T1000 (cell line): Measurements from ENCODE around the gene FOXO3B.
"Not testable (repeated sequence)": the region's sequence is repeated elsewhere in the genome, so short reads cannot be mapped to it uniquely, and the experiment has no call there.

Source experiments
- DNase-seq: peaks from one replicate; lab custom pipeline; 2025; ENCODE audit warnings: mixed read lengths; lab: John Stamatoyannopoulos, UW

Gene FOXO3B

GRCh38 chr17:18650094-18650493 is 32.0 kb downstream of the FOXO3B start:
- not testable (repeated sequence) for DNase-seq

GRCh38 chr17:18644291-18644690 is 37.8 kb downstream of the FOXO3B start, which contains the start of gene TBC1D28:
Gene TBC1D28 (minus strand): TSS chr17:18644391. CDS start chr17:18641352, 3,039 bp downstream.
- not testable (repeated sequence) for DNase-seq

DNA sequence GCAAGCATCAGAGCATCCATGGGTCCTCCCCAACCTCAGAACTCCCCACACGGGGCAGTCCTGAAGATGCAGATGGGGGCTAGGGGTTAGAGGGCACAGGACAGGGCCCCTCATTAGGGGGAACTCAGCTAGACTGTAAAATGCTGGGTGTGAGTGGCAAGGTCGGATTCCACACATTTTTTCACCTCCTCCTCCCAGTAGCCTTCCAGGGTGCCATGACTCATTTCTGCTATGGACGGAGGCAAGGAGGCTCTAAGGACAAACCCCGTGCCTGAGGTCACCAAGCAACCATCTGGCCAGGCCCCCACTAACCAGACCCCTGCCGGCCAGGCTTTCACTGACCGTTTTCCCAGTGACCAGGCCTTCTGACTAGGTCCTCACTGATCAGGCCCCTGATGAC is 39.0 kb downstream of the FOXO3B start:
- not testable (repeated sequence) for DNase-seq

- DNase-seq = not testable (repeated sequence)
Measured at GRCh38 chr17:18638357-18638756, 43.8 kb downstream of the FOXO3B start.

GRCh38 chr17:18636237-18636636 is 45.9 kb downstream of the FOXO3B start:
- not testable (repeated sequence) for DNase-seq

GRCh38 chr17:18635773-18636172 is 46.3 kb downstream of the FOXO3B start:
- not testable (repeated sequence) for DNase-seq

- DNase-seq = not testable (repeated sequence)
Measured at GRCh38 chr17:18634550-18635263, 47.4 kb downstream of the FOXO3B start.
